ENCODE results near the gene LMAN1L.
A peak's percentile ranks its signal among the peaks of the same experiment; 100 is the strongest.

Gene LMAN1L

GRCh38 chr15:74817370-74817737 is 4.7 kb downstream of the LMAN1L start:
- no peak for DNase-seq

GRCh38 chr15:74820056-74820455 is 7.4 kb downstream of the LMAN1L start:
- no peak for DNase-seq

GRCh38 chr15:74821091-74821789 is 8.6 kb downstream of the LMAN1L start:
- no peak for DNase-seq

GRCh38 chr15:74821790-74822158 is 9.1 kb downstream of the LMAN1L start:
- DNase-seq, result no peak

GRCh38 chr15:74822233-74822632 is 9.6 kb downstream of the LMAN1L start:
- no peak for DNase-seq

GRCh38 chr15:74823324-74823723 is 10.7 kb downstream of the LMAN1L start:
- no peak for DNase-seq

- DNase-seq, result no peak
Observed at GRCh38 chr15:74824976-74825375, 12.3 kb downstream of the LMAN1L start.

GRCh38 chr15:74825866-74826265 is 13.2 kb downstream of the LMAN1L start:
- no peak for DNase-seq

GRCh38 chr15:74826364-74826819 is 13.8 kb downstream of the LMAN1L start, which contains the start of gene CPLX3:
CPLX3 (plus strand) TSS chr15:74826627; CDS start chr15:74826704, 77 bp downstream.
- no peak for DNase-seq

- no peak for DNase-seq
Observed at GRCh38 chr15:74826921-74827320, 14.3 kb downstream of the LMAN1L start.

- DNase-seq, result no peak
Observed at GRCh38 chr15:74827614-74828013, 15.0 kb downstream of the LMAN1L start.

GRCh38 chr15:74828835-74829234 is 16.2 kb downstream of the LMAN1L start:
- DNase-seq, result no peak

GRCh38 chr15:74829486-74829885 is 16.9 kb downstream of the LMAN1L start:
- peak; percentile 63 for DNase-seq

- DNase-seq, result no peak
Observed at GRCh38 chr15:74829991-74830390, 17.4 kb downstream of the LMAN1L start.

- DNase-seq, result no peak
Observed at GRCh38 chr15:74830868-74831267, 18.2 kb downstream of the LMAN1L start.

- no peak for DNase-seq
Observed at GRCh38 chr15:74831813-74832495, 19.3 kb downstream of the LMAN1L start.

- DNase-seq, result no peak
Observed at GRCh38 chr15:74832826-74833225, 20.2 kb downstream of the LMAN1L start.

GRCh38 chr15:74833376-74834107 is 20.9 kb downstream of the LMAN1L start:
- no peak for DNase-seq

GRCh38 chr15:74835312-74835823 is 22.7 kb downstream of the LMAN1L start:
- peak; percentile 46 for DNase-seq

- DNase-seq, result no peak
Observed at GRCh38 chr15:74836846-74837245, 24.2 kb downstream of the LMAN1L start.

GRCh38 chr15:74837482-74838136 is 25.0 kb downstream of the LMAN1L start:
- DNase-seq, result no peak

GRCh38 chr15:74838137-74838516 is 25.5 kb downstream of the LMAN1L start:
- DNase-seq, result no peak
